Ecto neural progenitor cell (in vitro differentiated cells): ENCODE results near the gene SLC41A3.
"Not testable (repeated sequence)": the region's sequence is repeated elsewhere in the genome, so short reads cannot be mapped to it uniquely, and the experiment has no call there.

ENCODE experiments used
- DNase-seq: peaks from one replicate; pipeline ENCODE4 v3.0.0-alpha.2; 2018; ENCODE audit warnings: low spot score

SLC41A3 gene

DNA sequence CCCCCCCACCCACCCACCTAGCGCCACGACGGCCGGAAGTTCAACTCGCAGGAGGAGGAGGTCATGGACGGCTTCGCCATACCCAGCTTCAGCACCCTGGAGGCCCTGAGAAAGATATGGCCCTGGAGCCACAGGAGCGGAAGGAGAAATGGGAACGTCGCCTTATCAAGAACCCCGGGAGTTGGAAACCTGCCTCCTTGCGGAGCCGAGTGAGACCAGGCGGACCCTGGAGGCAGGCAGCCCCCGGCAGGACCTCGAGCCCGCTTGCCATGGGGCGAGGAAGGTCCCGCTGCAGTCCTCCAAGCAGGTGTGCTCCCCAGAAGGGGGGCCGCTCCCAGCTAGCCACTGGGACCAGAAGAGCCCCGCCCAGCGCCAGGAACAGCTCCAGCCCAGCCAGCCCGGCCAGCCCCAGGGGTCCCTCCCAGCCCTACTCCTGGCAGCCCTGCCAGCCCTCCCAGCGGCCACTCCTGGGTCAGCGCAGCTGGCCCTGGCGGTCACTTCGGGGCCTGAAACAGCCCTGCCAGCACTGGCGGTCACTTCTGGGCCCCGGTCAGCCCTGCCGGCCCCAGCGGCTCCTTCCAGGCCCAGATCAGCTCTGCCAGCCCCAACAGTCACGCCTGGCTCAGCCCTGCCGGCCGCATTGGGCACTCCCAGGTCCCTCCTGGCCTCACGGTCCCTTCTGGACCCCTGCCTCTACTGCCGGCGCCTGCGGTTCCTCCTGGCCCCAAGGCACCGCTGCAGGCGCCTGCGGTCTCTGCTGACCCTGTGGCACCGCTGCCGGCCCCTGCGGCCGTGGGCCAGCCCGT is 125.2 kb downstream of the SLC41A3 start:
- DNase-seq, result no peak

- peak; percentile 52 for DNase-seq
Measured at GRCh38 chr3:125957674-125958510, 126.0 kb downstream of the SLC41A3 start.

- not testable (repeated sequence) for DNase-seq
Measured at GRCh38 chr3:125957020-125957419, 126.9 kb downstream of the SLC41A3 start.
